GM18502 (cell line): ENCODE results near the gene ZNF487.
A peak's percentile ranks its signal among the peaks of the same experiment; 100 is the strongest.
"Not testable (repeated sequence)": the region's sequence is repeated elsewhere in the genome, so short reads cannot be mapped to it uniquely, and the experiment has no call there.

Experiments
- ATAC-seq: cut with Tn5 transposase; IDR thresholded peaks from one replicate; pipeline ENCODE4 v1.9.1; 2021; ENCODE audit warnings: mild to moderate bottlenecking; ENCODE audit not compliant: unreplicated experiment, poor library complexity

Gene ZNF487

DNA sequence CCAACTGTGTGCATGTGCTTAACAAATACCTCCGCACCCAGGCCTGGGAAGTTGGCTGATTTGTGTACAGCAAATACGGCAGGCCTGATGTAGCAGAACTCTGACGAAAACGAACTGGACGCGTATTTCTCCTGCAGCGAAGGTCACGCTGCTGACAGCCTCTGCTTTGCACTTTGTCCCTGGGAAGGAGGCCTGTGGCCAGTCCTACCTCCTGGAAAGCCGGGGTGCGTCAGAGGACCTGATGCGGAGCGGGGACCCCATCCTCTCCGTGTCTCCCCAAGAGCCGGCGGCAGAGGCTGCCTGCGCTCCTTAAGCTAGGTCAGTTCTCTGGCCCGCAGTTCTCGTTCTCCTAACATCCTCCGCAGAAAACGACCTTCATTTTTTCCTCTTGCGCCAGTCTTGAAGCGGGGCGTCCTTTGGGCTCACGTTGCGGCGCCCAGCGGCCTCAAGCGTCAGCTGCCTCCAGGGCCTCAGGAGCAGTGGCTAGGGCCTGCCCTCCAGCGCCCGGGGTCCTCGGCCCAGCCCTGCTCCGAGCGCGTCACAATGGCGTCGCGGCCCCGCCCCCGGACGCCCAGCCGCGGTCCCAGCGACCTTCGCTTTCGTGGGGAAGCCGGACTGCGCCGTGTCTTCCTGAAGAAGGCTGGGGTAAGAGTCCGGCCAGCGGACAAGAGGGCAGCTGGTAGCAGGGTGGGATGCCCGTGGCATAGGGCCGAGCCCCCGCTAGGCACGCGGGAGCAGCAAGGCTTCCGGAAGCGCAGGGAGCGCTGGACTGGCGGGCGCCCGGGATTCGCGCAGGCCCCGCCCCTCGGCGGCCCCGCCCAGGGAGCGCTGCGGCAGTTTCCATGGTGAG is at the start of gene ZNF487:
Gene ZNF487 (plus strand): TSS at position 821 of the 850 bp plus-strand sequence. CDS start 38,703 bp downstream, outside the sequence.
- peak; percentile 97 for ATAC-seq

- ATAC-seq, result no peak
Observed at GRCh38 chr10:43387678-43388032, 49.3 kb upstream of the ZNF487 start.

DNA sequence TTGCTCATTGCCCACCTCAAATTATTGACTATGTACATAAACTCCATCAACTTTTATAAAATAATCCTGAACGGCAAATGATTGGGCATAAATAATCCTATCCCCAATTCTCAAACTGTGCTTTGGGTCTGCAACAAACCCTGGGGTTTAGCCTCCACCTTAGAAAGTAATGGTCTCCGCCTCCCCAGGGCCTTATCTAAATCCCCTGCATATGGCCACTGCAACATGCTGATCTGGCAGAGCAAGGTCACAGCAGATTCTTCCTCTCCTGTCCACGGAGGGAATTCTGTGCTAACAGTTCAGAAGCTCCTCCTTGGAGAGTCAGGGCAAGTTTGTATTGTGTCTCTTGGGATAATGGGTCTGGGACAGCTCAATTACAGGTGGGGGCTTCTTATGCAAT is 47.0 kb upstream of the ZNF487 start:
- ATAC-seq, result no peak

DNA sequence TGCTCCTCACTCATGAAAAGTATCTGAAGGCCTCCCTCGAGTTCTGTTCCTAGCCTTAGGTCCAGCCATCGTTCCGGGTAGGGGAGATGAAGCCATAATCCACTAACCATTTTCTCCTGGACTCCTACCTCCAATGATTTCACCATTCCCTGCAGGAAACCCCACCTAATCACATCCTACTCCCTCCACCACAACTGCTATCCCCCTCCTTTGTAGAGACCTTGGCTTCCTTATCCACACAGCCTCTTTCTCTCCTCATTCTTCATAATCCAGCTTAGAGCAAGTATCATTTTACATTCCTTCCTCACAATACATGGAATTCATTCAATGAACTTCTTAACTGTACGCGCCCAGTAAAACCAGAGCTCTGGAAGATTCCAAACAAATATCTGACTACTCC is 46.6 kb upstream of the ZNF487 start:
- no peak for ATAC-seq

- ATAC-seq, result no peak
Observed at GRCh38 chr10:43390759-43391158, 46.2 kb upstream of the ZNF487 start.

DNA sequence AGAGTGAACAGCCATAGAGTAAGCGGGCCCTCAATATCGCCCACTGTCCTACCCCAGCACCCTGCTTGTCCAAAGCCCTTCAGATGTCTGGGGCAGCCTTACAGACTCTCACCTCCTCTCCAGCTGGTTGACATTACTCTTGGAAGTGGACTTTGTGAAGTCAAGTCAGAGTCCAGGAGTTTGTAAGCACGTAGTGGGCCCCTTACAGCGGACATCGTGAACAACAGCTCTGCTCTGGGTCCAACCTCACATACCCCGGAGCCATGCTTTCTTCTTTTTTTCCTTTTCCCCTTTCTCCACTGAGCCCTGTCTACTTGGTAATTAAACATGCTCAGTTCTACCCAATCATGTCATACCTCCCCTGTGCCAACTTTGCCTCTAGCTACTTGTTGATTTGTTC is 45.4 kb upstream of the ZNF487 start:
- no peak for ATAC-seq

- ATAC-seq, result no peak
Observed at GRCh38 chr10:43392748-43393147, 44.2 kb upstream of the ZNF487 start.

GRCh38 chr10:43393186-43393585 is 43.7 kb upstream of the ZNF487 start:
- ATAC-seq, result not testable (repeated sequence)

- no peak for ATAC-seq
Observed at GRCh38 chr10:43393606-43394360, 43.1 kb upstream of the ZNF487 start.

GRCh38 chr10:43394868-43395267 is 42.0 kb upstream of the ZNF487 start:
- ATAC-seq, result no peak

DNA sequence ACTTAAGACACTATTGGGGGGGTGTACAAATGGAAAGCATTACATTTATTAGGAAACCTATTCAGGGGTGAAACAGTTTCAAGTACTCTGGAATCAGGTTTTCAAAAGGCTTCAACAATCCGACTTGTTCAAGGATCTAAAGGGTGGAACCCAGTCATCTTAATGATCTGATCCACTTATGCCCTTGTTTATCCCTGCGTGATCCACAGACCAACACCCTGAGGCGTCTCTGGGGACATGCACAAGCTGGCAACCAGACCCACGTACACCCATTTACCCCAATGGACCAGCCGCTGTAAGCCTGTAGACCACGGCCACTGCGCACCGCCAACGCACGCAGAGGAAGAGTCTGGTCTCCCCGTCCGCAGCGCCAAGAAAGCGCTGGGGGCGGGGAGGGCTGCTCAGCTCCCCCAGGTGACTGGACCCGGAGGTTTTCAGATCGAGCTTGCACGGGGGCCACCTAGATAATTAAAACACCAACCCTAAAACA is 41.3 kb upstream of the ZNF487 start:
- ATAC-seq, result no peak

DNA sequence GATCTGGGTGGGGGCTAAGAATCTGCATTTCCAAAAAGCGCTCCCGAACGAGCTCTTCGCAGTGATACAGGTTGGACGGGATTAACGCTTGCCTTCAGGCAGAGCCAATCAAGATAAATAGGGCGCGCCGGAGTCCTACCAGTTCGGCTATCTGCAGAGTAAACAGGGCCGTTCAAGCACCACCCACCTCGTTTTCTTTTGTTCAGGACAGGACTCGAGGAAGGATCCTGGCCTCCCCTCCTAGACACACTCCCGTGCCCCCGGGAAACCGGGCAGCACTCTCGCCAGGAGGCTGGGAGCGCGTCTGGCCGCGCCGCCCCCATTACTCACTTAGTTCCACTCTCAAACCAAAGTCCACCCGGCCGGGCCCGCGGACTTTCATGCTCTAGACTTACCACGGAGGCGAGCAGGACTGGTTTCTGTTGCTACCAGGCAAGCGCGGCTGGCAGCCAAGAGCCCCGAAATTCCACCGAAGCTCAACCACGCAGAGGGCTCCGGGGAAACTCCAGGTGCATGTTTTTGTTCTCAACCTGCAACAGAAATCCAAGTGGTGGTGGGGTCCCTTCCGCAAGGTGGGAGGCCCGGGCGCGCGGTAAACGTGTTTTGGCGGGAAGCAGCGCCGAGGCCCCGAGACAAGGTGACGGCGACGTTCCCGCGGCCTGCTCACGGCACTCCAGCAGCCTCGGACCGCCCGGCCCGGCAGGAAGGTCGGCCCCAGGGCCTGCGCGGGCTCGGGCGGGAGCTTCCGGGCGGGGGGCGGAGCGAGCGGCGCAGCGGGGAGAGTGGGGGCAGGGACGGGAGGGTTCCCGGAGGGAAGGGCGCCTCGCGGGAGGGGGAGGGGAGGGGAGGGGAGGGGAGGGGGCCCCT is 40.6 kb upstream of the ZNF487 start:
- ATAC-seq, result peak; percentile 51

DNA sequence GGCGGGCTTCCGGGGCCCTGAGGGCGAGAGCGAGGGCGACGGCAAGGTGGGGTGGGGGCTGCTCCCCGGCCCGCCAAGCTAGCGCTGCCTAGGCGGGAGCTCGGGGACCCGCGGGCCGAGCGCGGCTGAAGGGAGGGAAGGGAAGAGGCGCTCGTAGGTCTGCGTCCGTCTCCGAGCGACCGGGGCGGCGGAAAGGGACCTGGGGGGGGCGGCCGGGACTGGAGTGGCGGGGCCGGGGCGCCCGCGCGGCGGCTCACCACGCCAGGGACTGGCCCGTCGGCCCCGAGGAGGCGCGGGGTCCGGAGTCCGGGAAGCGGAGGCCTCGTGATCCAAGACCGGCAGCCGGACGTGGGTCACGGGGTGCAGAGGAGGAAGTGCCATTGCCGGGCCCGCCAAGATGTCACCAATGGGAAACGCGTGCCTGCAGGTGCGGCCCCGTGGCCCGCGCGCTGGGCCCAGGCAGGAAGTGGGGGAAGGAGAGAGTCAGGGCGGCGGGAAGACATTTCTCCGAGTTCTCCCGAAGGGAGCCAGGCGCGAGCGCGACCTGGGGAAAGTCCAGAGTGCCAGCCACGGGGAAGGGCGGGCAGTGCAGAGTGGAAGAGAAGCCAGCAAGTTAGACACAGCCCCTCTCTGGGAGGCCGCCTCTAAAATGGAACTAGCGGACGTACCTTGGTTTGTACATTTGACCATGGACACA is 39.8 kb upstream of the ZNF487 start:
- ATAC-seq, result peak; percentile 82

- ATAC-seq, result no peak
Observed at GRCh38 chr10:43398939-43399319, 38.0 kb upstream of the ZNF487 start.

DNA sequence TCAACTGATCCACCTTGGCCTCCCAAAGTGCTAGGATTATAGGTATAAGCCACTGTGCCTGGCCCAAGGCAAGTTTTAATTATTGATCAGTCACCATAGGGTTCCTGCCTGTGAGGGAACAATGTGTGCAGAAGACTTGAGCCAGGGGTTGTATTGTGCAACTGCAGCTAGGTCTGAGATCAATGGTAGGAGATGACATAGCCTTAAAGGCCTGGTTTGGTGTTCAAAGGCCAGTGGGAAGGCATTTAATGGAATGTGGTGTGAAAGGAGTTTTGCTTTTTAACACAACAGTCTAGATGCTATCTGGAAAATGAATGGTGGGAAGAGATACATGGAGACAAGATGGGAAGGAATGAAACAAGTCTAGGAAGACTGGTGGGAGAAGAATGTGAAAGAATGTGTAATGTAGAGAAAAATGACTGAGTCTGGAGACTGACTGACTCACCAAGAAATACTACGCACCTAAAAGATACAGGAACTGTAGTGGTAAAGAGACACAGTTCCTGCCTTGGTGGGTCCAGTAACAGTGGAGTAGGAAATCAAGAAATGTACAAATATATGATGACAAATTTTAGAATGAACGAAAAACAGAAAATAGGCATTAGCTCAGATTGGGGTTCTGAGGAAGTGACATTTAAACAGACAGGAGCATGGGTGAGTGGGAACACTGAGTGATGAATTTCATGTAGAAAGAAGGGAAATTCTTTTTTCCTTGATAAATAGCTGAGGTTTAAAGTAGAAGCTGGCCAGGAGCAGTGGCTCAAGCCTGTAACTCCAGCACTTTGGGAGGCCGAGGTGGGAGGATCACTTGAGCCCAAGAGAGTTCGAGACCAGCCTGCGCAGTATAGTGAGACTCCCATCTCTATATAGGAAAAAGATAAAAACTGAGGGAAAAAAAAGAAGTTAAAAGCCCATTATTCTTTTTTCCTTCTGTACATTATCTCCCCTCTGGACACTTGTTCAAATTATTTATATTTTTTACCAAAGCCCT is 37.3 kb upstream of the ZNF487 start:
- ATAC-seq, result no peak

GRCh38 chr10:43401627-43402026 is 35.3 kb upstream of the ZNF487 start:
- ATAC-seq, result no peak

- no peak for ATAC-seq
Observed at GRCh38 chr10:43402176-43402575, 34.7 kb upstream of the ZNF487 start.

GRCh38 chr10:43402880-43403452 is 33.9 kb upstream of the ZNF487 start:
- ATAC-seq, result no peak
